SK-N-SH (cell line): ENCODE data around the gene PGAM2. TPM values are rescaled to one million over a fixed set of nuclear protein-coding genes. Genes with fewer than 3 reads are reported as not detected.

Experiments used
- CTCF ChIA-PET: fragments of 300-600, 350-600 bp; formaldehyde crosslinking; extraction: SDS; loops from one replicate; lab custom pipeline; 2021; lab: Yijun Ruan, JAX
- POLR2A ChIA-PET: fragments of 350-600 bp; sonication (Branson Sonifier 250); formaldehyde crosslinking; extraction: SDS; loops from one replicate; lab custom pipeline; 2020; ENCODE audit warnings: antibody characterized with exemption, inconsistent platforms; lab: Yijun Ruan, JAX
- DNase-seq: peaks from one replicate; pipeline ENCODE4 v3.0.0; 2012
- H2AFZ ChIP-seq: fragments of 200-600 bp; sonication (generic); 2 replicates; pipeline ENCODE4 v1.8.1; 2016; ENCODE audit warnings: antibody characterized with exemption, mild to moderate bottlenecking, low read depth
- H3F3A ChIP-seq: fragments of 200-600 bp; sonication (generic); replicated peaks from 2 replicates; pipeline ENCODE3; 2016; ENCODE audit warnings: antibody characterized with exemption, mild to moderate bottlenecking; ENCODE audit not compliant: insufficient read depth
- H3K27ac ChIP-seq, 2 experiments: fragments of 200-500 bp in 1 of 2; fragments of 200-600 bp in 1 of 2; sonication (Bioruptor generic) in 1 of 2; sonication (generic), shearing (Covaris generic) in 1 of 2; 2 replicates each; pipeline versions ENCODE4 v1.5.1 to v1.6.1; 2014 to 2016; ENCODE audit warnings: low read depth in 2 of 2, inconsistent platforms in 1 of 2, low read length in 1 of 2, mild to moderate bottlenecking in 1 of 2, mixed read lengths in 1 of 2
- H3K27me3 ChIP-seq: fragments of 200-600 bp; sonication (generic), shearing (Covaris generic); 2 replicates; pipeline ENCODE4 v1.6.1; 2016; ENCODE audit warnings: mixed run types; ENCODE audit not compliant: insufficient read depth
- H3K36me3 ChIP-seq, 2 experiments: fragments of 200-500 bp in 1 of 2; fragments of 200-600 bp in 1 of 2; sonication (Bioruptor generic) in 1 of 2; sonication (generic) in 1 of 2; replicated peaks in 1 of 2; 2 replicates each; pipeline versions ENCODE3 to v1.5.1; 2014 to 2016; ENCODE audit warnings: low read length in 1 of 2, mild to moderate bottlenecking in 1 of 2; ENCODE audit not compliant: insufficient read depth in 2 of 2, control insufficient read depth in 1 of 2
- H3K4me1 ChIP-seq, 2 experiments: fragments of 200-500 bp in 1 of 2; fragments of 200-600 bp in 1 of 2; sonication (Bioruptor generic) in 1 of 2; sonication (generic), shearing (Covaris generic) in 1 of 2; 2 replicates each; pipeline versions ENCODE4 v1.5.1 to v1.6.1; 2014 to 2016; ENCODE audit warnings: low read depth in 1 of 2, low read length in 1 of 2, mixed run types in 1 of 2; ENCODE audit not compliant: insufficient read depth in 2 of 2, control insufficient read depth in 1 of 2
- H3K4me2 ChIP-seq: fragments of 200-600 bp; sonication (generic), shearing (Covaris generic); 2 replicates; pipeline ENCODE4 v1.6.1; 2017; ENCODE audit warnings: mixed run types
- H3K4me3 ChIP-seq, 2 experiments: fragments of 200-500 bp in 1 of 2; fragments of 200-600 bp in 1 of 2; sonication (Bioruptor generic) in 1 of 2; sonication (generic), shearing (Covaris generic) in 1 of 2; 2 replicates each; pipeline versions ENCODE4 v1.5.1 to v1.8.1; 2014 to 2016; ENCODE audit warnings: low read depth in 2 of 2, inconsistent platforms in 1 of 2, low read length in 1 of 2, mild to moderate bottlenecking in 1 of 2, mixed read lengths in 1 of 2, moderate library complexity in 1 of 2
- H3K79me2 ChIP-seq: fragments of 200-600 bp; sonication (generic); 2 replicates; pipeline ENCODE4 v1.8.1; 2017; ENCODE audit warnings: mild to moderate bottlenecking; ENCODE audit not compliant: insufficient read depth
- H3K9ac ChIP-seq: fragments of 200-600 bp; sonication (generic); 2 replicates; pipeline ENCODE4 v1.6.1; 2017; ENCODE audit warnings: mixed run types
- H3K9me2 ChIP-seq: fragments of 200-600 bp; sonication (generic); 2 replicates; pipeline ENCODE4 v1.6.1; 2017; ENCODE audit warnings: mixed run types
- H3K9me3 ChIP-seq: fragments of 200-600 bp; sonication (generic); 2 replicates; pipeline ENCODE4 v1.6.1; 2017; ENCODE audit warnings: mixed run types, mild to moderate bottlenecking, moderate library complexity
- H4K20me1 ChIP-seq: fragments of 200-600 bp; sonication (generic); 2 replicates; pipeline ENCODE4 v1.6.1; 2017; ENCODE audit warnings: mild to moderate bottlenecking, mixed run types; ENCODE audit not compliant: insufficient read depth
- CHD2 ChIP-seq: fragments of 150-350 bp; IDR thresholded peaks from 2 replicates; pipeline ENCODE4 v1.6.1; 2018; ENCODE audit warnings: low read length; ENCODE audit not compliant: partially characterized antibody
- ELF1 ChIP-seq: IDR thresholded peaks from 2 replicates; pipeline ENCODE4 v1.4.0; 2012
- EP300 ChIP-seq, 2 experiments: IDR thresholded peaks; 2 replicates each; pipeline versions ENCODE4 v1.4.0 to v1.6.1; 2012; ENCODE audit warnings: borderline replicate concordance in 1 of 2, low read depth in 1 of 2, low read length in 1 of 2
- FOSL2 ChIP-seq: IDR thresholded peaks from 2 replicates; pipeline ENCODE4 v1.4.0; 2012; ENCODE audit warnings: low read depth, mild to moderate bottlenecking, moderate library complexity, borderline replicate concordance
- JUND ChIP-seq: IDR thresholded peaks from 2 replicates; pipeline ENCODE4 v1.4.0; 2012
- NFIC ChIP-seq: IDR thresholded peaks from 2 replicates; pipeline ENCODE4 v1.4.0; 2012; ENCODE audit warnings: borderline replicate concordance
- POLR2AphosphoS5 ChIP-seq: IDR thresholded peaks from 2 replicates; pipeline ENCODE4 v1.6.1; 2012; ENCODE audit warnings: low read depth, low read length
- RFX5 ChIP-seq: IDR thresholded peaks from 2 replicates; pipeline ENCODE4 v1.6.1; 2012; ENCODE audit warnings: mild to moderate bottlenecking, improper control_type of control experiment, low read length
- RXRA ChIP-seq: IDR thresholded peaks from 2 replicates; pipeline ENCODE4 v1.4.0; 2012; ENCODE audit warnings: low read depth, mild to moderate bottlenecking, borderline replicate concordance
- SIN3A ChIP-seq: IDR thresholded peaks from 2 replicates; pipeline ENCODE4 v1.6.1; 2012; ENCODE audit warnings: low read depth, mild to moderate bottlenecking, low read length, moderate library complexity, borderline replicate concordance
- TEAD4 ChIP-seq: IDR thresholded peaks from 2 replicates; pipeline ENCODE4 v1.4.0; 2012; ENCODE audit warnings: mild to moderate bottlenecking, borderline replicate concordance; ENCODE audit not compliant: insufficient read depth
- YY1 ChIP-seq: IDR thresholded peaks from 2 replicates; pipeline ENCODE4 v1.4.0; 2012; ENCODE audit warnings: low read depth, mild to moderate bottlenecking
- WGBS: methylation state at CpG from one replicate; pipeline ENCODE4 v1.1.6; 2017; ENCODE audit warnings: low lambda C conversion rate; 5-methylcytosine and 5-hydroxymethylcytosine counted together
- polyA plus RNA-seq, 3 experiments: library from polyadenylated mRNA; depleted of rRNA; stranded (reverse); fragments of >200 nt; gene quantifications; 2 replicates each; pipeline ENCODE4 v1.2.3, GENCODE V29; 2012
- TF ChIP-seq, protein P1 (sequence below): IDR thresholded peaks from 2 replicates; pipeline ENCODE4 v1.4.0; 2012; ENCODE audit warnings: low read depth, borderline replicate concordance
- TF ChIP-seq, protein P2 (sequence below): IDR thresholded peaks from 2 replicates; pipeline ENCODE4 v1.4.0; 2012; ENCODE audit warnings: low read depth, borderline replicate concordance
- TF ChIP-seq, protein P3 (sequence below): fragments of 150-350 bp; IDR thresholded peaks from 2 replicates; pipeline ENCODE4 v1.6.1; 2017; ENCODE audit warnings: antibody characterized with exemption, low read length, low read depth, borderline replicate concordance

Gene PGAM2
- polyA plus RNA-seq, 1 of the 3 experiments (the other 2 are of a cell fraction), result 0.79 TPM

DNA sequence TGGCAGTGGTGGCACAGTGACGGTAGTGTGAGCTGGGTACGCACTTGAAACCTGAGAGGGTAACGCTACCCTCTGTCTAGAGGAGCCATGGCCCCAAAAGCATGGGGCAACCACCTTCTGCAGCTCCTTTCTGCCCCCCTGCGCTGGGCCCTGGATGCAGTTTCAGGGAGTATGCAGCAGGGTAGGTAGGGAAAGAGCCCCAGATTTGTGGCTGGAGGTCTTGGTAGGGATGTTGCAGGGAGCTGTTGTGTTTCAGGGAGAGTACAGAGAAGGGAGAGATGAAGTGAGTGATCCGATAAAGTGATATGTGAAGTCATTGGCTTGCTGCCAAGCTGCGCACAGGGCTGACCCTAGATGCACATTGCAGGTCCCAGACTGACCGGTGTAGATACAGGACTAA lies 2.7 kb upstream of the PGAM2 start (continued):
- TF ChIP-seq, protein P1, sequence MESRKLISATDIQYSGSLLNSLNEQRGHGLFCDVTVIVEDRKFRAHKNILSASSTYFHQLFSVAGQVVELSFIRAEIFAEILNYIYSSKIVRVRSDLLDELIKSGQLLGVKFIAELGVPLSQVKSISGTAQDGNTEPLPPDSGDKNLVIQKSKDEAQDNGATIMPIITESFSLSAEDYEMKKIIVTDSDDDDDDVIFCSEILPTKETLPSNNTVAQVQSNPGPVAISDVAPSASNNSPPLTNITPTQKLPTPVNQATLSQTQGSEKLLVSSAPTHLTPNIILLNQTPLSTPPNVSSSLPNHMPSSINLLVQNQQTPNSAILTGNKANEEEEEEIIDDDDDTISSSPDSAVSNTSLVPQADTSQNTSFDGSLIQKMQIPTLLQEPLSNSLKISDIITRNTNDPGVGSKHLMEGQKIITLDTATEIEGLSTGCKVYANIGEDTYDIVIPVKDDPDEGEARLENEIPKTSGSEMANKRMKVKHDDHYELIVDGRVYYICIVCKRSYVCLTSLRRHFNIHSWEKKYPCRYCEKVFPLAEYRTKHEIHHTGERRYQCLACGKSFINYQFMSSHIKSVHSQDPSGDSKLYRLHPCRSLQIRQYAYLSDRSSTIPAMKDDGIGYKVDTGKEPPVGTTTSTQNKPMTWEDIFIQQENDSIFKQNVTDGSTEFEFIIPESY, result no peak
- TF ChIP-seq TEAD4, result no peak
- TF ChIP-seq, protein P2, sequence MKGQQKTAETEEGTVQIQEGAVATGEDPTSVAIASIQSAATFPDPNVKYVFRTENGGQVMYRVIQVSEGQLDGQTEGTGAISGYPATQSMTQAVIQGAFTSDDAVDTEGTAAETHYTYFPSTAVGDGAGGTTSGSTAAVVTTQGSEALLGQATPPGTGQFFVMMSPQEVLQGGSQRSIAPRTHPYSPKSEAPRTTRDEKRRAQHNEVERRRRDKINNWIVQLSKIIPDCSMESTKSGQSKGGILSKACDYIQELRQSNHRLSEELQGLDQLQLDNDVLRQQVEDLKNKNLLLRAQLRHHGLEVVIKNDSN, result no peak
- no peak for TF ChIP-seq YY1
- TF ChIP-seq RXRA, result no peak
- TF ChIP-seq, protein P3, sequence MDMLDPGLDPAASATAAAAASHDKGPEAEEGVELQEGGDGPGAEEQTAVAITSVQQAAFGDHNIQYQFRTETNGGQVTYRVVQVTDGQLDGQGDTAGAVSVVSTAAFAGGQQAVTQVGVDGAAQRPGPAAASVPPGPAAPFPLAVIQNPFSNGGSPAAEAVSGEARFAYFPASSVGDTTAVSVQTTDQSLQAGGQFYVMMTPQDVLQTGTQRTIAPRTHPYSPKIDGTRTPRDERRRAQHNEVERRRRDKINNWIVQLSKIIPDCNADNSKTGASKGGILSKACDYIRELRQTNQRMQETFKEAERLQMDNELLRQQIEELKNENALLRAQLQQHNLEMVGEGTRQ, result no peak

DNA sequence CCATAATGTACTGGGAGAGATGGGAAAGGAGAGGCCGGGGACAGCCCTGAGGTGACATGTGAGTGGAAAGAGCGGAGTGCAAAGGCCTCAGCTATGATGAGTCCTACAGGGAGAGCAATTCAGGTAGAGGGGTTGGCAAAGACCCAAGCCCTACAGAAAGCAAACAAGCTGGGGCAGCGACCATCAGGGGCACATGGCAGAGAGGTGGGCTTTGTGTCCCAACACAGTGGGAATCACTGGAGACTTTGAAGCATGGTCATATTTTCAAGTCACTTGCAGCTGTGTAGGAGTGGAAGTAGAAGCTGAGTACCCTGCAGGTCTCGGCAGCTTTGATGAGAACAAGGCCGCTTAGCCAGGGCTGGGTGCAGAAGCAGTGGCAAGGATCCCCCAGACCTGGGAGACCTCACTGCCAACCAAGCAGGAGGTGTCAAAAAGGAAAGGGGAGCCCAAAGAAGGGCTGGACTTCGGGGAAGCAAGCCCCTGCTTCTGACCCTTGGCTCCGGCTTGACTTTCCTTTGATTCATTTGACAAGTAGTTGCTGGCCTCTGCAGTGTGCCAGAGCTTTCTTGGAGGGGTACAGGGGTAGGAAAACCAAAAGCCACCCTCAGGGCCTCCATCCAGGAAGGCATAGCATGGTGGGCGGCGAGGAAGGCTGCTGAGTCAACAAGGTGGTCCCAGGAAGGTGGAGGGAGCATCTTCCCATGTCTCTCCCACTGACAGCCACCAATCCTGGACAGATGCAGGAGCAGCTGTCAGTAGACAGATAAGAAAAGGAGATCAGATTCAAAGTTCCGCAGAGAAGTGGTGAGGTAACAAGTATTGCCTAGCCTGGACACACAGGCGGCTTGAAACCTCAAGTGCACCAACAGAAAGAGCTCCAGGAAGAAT lies 1.9 kb upstream of the PGAM2 start:
- Histone ChIP-seq H3K27me3 (no peaks in the 10 kb centered on the region), H3K4me1 (peaks cover 4 to 47% of the 10 kb centered on the region in 2 experiments), H3F3A (peaks cover 46% of the 10 kb centered on the region), H4K20me1 (no peaks in the 10 kb centered on the region), H3K9me3 (no peaks in the 10 kb centered on the region), H3K36me3 (peaks cover 0 to 3% of the 10 kb centered on the region in 2 experiments), H3K79me2 (no peaks in the 10 kb centered on the region), H2AFZ (no peak overlapping the region), H3K4me2 (no peak overlapping the region), H3K9me2 (no peaks in the 10 kb centered on the region), H3K4me3 (no peak overlapping the region), H3K9ac (no peak overlapping the region), H3K27ac (no peak overlapping the region)
- 0 out of 2 replicates have a peak, but pooled peaks have one; percentile 4 for TF ChIP-seq NFIC
- TF ChIP-seq RFX5, result no peak
- TF ChIP-seq FOSL2, result no peak
- TF ChIP-seq EP300 (IDR thresholded peaks at IDR 0.05; ENCODE audit: borderline replicate concordance in 1 of 2, low read depth in 1 of 2, low read length in 1 of 2), result no peak
- peak; percentile 7 for TF ChIP-seq CHD2
- peak; percentile 11; the same call in 1 of the 2 replicates for TF ChIP-seq ELF1
- TF ChIP-seq, protein P3, result no peak
- TF ChIP-seq, protein P1, result 0 out of 2 replicates have a peak, but pooled peaks have one; percentile 52
- TF ChIP-seq SIN3A, result peak; percentile 38; the same call in 1 of the 2 replicates
- no peak; the same call in 1 of the 2 replicates for TF ChIP-seq POLR2AphosphoS5
- peak; percentile 19; the same call in 1 of the 2 replicates for TF ChIP-seq JUND
- WGBS, result 70% methylated on average over 11 of the region's 11 CpGs
- peak; percentile 42 for DNase-seq
- ChIA-PET CTCF (interaction anchor here (0.8 to 2.6 kb wide), 14 partner anchors 8 to 498 kb away, joined by 3 to 21 read pairs (median 4); partner anchors contain the start of genes DBNL and STK17A), POLR2A (interaction anchor here (0.7 to 1.9 kb wide), 9 partner anchors 11 to 133 kb away, joined by 3 to 8 read pairs (median 3); partner anchors contain the start of genes DBNL, POLD2 and YKT6)
